ENCODE measurements around the gene RIPK4.

GRCh38 chr21:41759214-41759840, 7.5 kb downstream of the RIPK4 start:
- TF ChIP-seq CTCF (IDR thresholded peaks at IDR 0.05) (no peak), POLR2A (IDR thresholded peaks at IDR 0.05) (no peak)
